SK-N-SH treated with all-trans-retinoic acid at 6 μM for 48 hours (cell line): ENCODE data around the gene FAM184B.
A peak's percentile ranks its signal among the peaks of the same experiment; 100 is the strongest.

ENCODE experiments used
- ATAC-seq: fragments of 200-7000 bp; cut with Tn5 transposase; 3 replicates; pipeline ENCODE4 v1.9.1; 2020; ENCODE audit warnings: mild to moderate bottlenecking, moderate library complexity
- ARNTL ChIP-seq: fragments of 450-650 bp; formaldehyde crosslinking; IDR thresholded peaks from 2 replicates; pipeline ENCODE4 v1.5.0; 2020; ENCODE audit warnings: low read depth, mild to moderate bottlenecking, moderate library complexity, borderline replicate concordance
- BACH2 ChIP-seq: fragments of 250-450 bp; sonication (Bioruptor Pico); IDR thresholded peaks from 2 replicates; pipeline ENCODE4 v1.9.0; 2021; ENCODE audit warnings: mild to moderate bottlenecking, borderline replicate concordance
- CSDC2 ChIP-seq: fragments of 250-450 bp; sonication (Bioruptor Pico); IDR thresholded peaks from 2 replicates; pipeline ENCODE4 v1.5.0; 2020; ENCODE audit warnings: mild to moderate bottlenecking, moderate library complexity
- GLIS3 ChIP-seq: fragments of 250-450 bp; sonication (Bioruptor Pico); IDR thresholded peaks from 2 replicates; pipeline ENCODE4 v1.5.0; 2020; ENCODE audit warnings: mild to moderate bottlenecking, moderate library complexity
- ISL1 ChIP-seq: fragments of 250-450 bp; sonication (Bioruptor Pico); IDR thresholded peaks from 2 replicates; pipeline ENCODE4 v2.1.2; 2022; ENCODE audit warnings: mild to moderate bottlenecking, moderate library complexity
- OSR1 ChIP-seq: fragments of 250-450 bp; sonication (Bioruptor Pico); IDR thresholded peaks from 2 replicates; pipeline ENCODE4 v1.8.0; 2022; ENCODE audit warnings: moderate library complexity, mild to moderate bottlenecking, inconsistent platforms
- PPARA ChIP-seq: fragments of 250-450 bp; sonication (Bioruptor Pico); IDR thresholded peaks from 2 replicates; pipeline ENCODE4 v1.5.0; 2020; ENCODE audit warnings: mild to moderate bottlenecking, borderline replicate concordance
- RARB ChIP-seq: fragments of 250-450 bp; sonication (Bioruptor Pico); IDR thresholded peaks from 2 replicates; pipeline ENCODE4 v1.8.0; 2021; ENCODE audit warnings: mild to moderate bottlenecking, moderate library complexity
- SNAI2 ChIP-seq: fragments of 250-450 bp; sonication (Bioruptor Pico); IDR thresholded peaks from 2 replicates; pipeline ENCODE4 v1.5.0; 2020; ENCODE audit warnings: mild to moderate bottlenecking, moderate library complexity
- TCF4 ChIP-seq: fragments of 250-450 bp; sonication (Bioruptor Pico); IDR thresholded peaks from 2 replicates; pipeline ENCODE4 v1.8.0; 2021; ENCODE audit warnings: mild to moderate bottlenecking, moderate library complexity, borderline replicate concordance
- ZFP30 ChIP-seq: fragments of 450-650 bp; formaldehyde crosslinking; IDR thresholded peaks from 2 replicates; pipeline ENCODE4 v1.5.0; 2022; ENCODE audit warnings: mild to moderate bottlenecking, moderate library complexity
- ZNF565 ChIP-seq: fragments of 450-650 bp; formaldehyde crosslinking; conservative IDR thresholded peaks from 2 replicates; pipeline ENCODE4 v1.5.0; 2020; ENCODE audit warnings: low read depth, mild to moderate bottlenecking, moderate library complexity
- ZNF70 ChIP-seq: fragments of 450-650 bp; formaldehyde crosslinking; IDR thresholded peaks from 2 replicates; pipeline ENCODE4 v1.5.0; 2020; ENCODE audit warnings: mild to moderate bottlenecking, moderate library complexity
- ZNF8 ChIP-seq: fragments of 450-650 bp; formaldehyde crosslinking; IDR thresholded peaks from 2 replicates; pipeline ENCODE4 v1.5.0; 2020; ENCODE audit warnings: mild to moderate bottlenecking, moderate library complexity
- TF ChIP-seq, protein P1 (sequence below): fragments of 250-450 bp; sonication (Bioruptor Pico); IDR thresholded peaks from 2 replicates; pipeline ENCODE4 v1.8.0; 2020; ENCODE audit warnings: mild to moderate bottlenecking, moderate library complexity, borderline replicate concordance
- TF ChIP-seq, protein P2 (sequence below): fragments of 250-450 bp; sonication (Bioruptor Pico); IDR thresholded peaks from 2 replicates; pipeline ENCODE4 v1.5.1; 2020; ENCODE audit warnings: low read depth, mild to moderate bottlenecking, moderate library complexity
- TF ChIP-seq, protein P3 (sequence below): fragments of 250-450 bp; sonication (Bioruptor Pico); IDR thresholded peaks from 2 replicates; pipeline ENCODE4 v1.5.0; 2020; ENCODE audit warnings: mild to moderate bottlenecking, moderate library complexity
- TF ChIP-seq, protein P4 (sequence below): fragments of 250-450 bp; sonication (Bioruptor Pico); IDR thresholded peaks from 2 replicates; pipeline ENCODE4 v1.8.0; 2021; ENCODE audit warnings: low read depth, mild to moderate bottlenecking, moderate library complexity, borderline replicate concordance

The FAM184B gene

DNA sequence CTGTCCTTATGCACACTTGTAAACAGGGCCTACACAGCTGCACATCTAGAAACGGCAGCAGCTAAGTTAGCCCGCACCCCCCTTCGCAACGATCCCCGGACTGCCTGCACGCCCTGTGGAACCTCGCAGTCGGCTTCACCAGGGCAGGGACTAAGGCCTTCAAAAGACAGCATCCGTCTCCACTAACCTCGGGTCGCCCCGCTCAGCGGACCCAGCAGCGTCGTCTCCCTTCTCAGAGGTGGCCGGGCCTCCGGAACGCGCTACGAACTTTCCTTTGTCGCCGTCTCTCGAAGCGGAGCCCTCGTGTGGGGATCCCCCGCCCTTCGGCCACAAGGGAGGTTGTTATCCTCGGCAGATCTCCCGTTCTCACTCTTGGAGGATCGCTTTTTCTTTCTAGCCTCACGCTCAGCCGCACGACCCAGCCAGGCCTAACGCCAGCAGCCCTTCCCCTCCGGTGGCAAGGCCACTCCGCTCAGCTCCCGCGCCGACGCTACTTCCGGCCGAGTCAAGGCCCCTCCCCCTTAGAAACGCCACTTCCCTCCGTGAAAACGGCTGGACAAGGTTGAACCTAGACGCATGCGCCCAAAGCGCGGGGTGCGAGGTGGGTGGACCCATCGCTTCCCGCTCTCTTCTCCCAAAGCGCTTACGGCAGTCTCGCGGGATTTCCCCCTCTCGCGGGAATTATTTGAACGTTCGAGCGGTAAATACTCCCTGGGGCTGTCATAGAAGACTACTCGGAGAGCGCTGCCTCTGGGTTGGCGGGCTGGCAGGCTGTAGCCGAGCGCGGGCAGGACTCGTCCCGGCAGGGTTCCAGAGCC lies 29.0 kb upstream of the FAM184B start, which contains the start of the genes DCAF16 and NCAPG:
DCAF16 (minus strand) TSS at position 498 of the 818 bp plus-strand sequence. CDS start 6,616 bp downstream, outside the sequence.
NCAPG (plus strand) TSS at position 720 of the 818 bp plus-strand sequence. CDS start 99 bp downstream, outside the sequence.
- no peak for TF ChIP-seq ISL1 (CRISPR knock-in tag)
- no peak for TF ChIP-seq OSR1 (CRISPR knock-in tag)
- TF ChIP-seq, protein P1, sequence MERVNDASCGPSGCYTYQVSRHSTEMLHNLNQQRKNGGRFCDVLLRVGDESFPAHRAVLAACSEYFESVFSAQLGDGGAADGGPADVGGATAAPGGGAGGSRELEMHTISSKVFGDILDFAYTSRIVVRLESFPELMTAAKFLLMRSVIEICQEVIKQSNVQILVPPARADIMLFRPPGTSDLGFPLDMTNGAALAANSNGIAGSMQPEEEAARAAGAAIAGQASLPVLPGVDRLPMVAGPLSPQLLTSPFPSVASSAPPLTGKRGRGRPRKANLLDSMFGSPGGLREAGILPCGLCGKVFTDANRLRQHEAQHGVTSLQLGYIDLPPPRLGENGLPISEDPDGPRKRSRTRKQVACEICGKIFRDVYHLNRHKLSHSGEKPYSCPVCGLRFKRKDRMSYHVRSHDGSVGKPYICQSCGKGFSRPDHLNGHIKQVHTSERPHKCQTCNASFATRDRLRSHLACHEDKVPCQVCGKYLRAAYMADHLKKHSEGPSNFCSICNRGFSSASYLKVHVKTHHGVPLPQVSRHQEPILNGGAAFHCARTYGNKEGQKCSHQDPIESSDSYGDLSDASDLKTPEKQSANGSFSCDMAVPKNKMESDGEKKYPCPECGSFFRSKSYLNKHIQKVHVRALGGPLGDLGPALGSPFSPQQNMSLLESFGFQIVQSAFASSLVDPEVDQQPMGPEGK (CRISPR knock-in tag), result no peak
- no peak for TF ChIP-seq ARNTL (CRISPR knock-in tag)
- TF ChIP-seq ZFP30 (CRISPR knock-in tag), result no peak
- TF ChIP-seq, protein P2, sequence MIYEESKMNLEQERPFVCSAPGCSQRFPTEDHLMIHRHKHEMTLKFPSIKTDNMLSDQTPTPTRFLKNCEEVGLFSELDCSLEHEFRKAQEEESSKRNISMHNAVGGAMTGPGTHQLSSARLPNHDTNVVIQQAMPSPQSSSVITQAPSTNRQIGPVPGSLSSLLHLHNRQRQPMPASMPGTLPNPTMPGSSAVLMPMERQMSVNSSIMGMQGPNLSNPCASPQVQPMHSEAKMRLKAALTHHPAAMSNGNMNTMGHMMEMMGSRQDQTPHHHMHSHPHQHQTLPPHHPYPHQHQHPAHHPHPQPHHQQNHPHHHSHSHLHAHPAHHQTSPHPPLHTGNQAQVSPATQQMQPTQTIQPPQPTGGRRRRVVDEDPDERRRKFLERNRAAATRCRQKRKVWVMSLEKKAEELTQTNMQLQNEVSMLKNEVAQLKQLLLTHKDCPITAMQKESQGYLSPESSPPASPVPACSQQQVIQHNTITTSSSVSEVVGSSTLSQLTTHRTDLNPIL (CRISPR knock-in tag), result no peak
- no peak for TF ChIP-seq GLIS3 (CRISPR knock-in tag)
- no peak for TF ChIP-seq ZNF70 (CRISPR knock-in tag)
- no peak for TF ChIP-seq SNAI2 (CRISPR knock-in tag)
- no peak for TF ChIP-seq BACH2 (CRISPR knock-in tag)
- no peak for TF ChIP-seq TCF4 (CRISPR knock-in tag)
- TF ChIP-seq RARB (CRISPR knock-in tag), result no peak
- no peak for TF ChIP-seq ZNF565 (CRISPR knock-in tag)
- TF ChIP-seq, protein P3, sequence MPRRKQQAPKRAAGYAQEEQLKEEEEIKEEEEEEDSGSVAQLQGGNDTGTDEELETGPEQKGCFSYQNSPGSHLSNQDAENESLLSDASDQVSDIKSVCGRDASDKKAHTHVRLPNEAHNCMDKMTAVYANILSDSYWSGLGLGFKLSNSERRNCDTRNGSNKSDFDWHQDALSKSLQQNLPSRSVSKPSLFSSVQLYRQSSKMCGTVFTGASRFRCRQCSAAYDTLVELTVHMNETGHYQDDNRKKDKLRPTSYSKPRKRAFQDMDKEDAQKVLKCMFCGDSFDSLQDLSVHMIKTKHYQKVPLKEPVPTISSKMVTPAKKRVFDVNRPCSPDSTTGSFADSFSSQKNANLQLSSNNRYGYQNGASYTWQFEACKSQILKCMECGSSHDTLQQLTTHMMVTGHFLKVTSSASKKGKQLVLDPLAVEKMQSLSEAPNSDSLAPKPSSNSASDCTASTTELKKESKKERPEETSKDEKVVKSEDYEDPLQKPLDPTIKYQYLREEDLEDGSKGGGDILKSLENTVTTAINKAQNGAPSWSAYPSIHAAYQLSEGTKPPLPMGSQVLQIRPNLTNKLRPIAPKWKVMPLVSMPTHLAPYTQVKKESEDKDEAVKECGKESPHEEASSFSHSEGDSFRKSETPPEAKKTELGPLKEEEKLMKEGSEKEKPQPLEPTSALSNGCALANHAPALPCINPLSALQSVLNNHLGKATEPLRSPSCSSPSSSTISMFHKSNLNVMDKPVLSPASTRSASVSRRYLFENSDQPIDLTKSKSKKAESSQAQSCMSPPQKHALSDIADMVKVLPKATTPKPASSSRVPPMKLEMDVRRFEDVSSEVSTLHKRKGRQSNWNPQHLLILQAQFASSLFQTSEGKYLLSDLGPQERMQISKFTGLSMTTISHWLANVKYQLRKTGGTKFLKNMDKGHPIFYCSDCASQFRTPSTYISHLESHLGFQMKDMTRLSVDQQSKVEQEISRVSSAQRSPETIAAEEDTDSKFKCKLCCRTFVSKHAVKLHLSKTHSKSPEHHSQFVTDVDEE (CRISPR knock-in tag), result no peak
- TF ChIP-seq, all 23 proteins: peak for 0
- ATAC-seq, result peak; percentile 92

DNA sequence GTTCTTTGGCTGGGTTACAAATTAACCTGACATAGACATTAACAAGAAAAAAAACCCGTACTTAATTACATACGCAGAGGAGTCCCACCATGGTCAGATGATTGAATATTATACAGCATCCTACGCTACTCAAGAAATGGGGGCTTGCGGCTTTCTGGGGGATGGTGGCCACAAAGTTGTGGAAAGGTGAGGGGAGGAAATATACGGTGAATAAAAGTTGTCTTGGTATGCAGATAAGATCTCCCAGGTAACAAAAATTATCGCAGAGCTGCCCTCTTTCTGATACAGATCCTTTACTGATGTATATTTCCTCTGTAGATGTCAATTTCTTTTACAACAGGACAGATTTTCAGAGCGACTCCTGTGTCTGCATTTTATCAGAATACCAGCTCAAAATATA lies 28.2 kb upstream of the FAM184B start:
- no peak for ATAC-seq

More for the DNA sequence above, 28.2 kb upstream of the FAM184B start:
- TF ChIP-seq, protein P3 (CRISPR knock-in tag), result no peak
- no peak for TF ChIP-seq PPARA
- no peak for TF ChIP-seq ZNF8 (CRISPR knock-in tag)
- TF ChIP-seq, protein P4, sequence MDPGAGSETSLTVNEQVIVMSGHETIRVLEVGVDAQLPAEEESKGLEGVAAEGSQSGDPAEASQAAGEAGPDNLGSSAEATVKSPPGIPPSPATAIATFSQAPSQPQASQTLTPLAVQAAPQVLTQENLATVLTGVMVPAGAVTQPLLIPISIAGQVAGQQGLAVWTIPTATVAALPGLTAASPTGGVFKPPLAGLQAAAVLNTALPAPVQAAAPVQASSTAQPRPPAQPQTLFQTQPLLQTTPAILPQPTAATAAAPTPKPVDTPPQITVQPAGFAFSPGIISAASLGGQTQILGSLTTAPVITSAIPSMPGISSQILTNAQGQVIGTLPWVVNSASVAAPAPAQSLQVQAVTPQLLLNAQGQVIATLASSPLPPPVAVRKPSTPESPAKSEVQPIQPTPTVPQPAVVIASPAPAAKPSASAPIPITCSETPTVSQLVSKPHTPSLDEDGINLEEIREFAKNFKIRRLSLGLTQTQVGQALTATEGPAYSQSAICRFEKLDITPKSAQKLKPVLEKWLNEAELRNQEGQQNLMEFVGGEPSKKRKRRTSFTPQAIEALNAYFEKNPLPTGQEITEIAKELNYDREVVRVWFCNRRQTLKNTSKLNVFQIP (CRISPR knock-in tag), result no peak
- no peak for TF ChIP-seq CSDC2
- TF ChIP-seq ZNF70 (CRISPR knock-in tag), result no peak
- no peak for TF ChIP-seq ZFP30 (CRISPR knock-in tag)
- TF ChIP-seq, protein P2 (CRISPR knock-in tag), result no peak
- TF ChIP-seq ZNF565 (CRISPR knock-in tag), result no peak
- TF ChIP-seq ARNTL (CRISPR knock-in tag), result no peak
- no peak for TF ChIP-seq BACH2 (CRISPR knock-in tag)
- no peak for TF ChIP-seq RARB (CRISPR knock-in tag)
